HG03521 (cell line): ENCODE results near the gene SLC25A6.
"Not testable (repeated sequence)": the region's sequence is repeated elsewhere in the genome, so short reads cannot be mapped to it uniquely, and the experiment has no call there.

ENCODE experiments used
- ATAC-seq: cut with Tn5 transposase; IDR thresholded peaks from one replicate; pipeline ENCODE4 v1.9.1; 2021; ENCODE audit warnings: mild to moderate bottlenecking, moderate library complexity; ENCODE audit not compliant: unreplicated experiment

Gene SLC25A6

DNA sequence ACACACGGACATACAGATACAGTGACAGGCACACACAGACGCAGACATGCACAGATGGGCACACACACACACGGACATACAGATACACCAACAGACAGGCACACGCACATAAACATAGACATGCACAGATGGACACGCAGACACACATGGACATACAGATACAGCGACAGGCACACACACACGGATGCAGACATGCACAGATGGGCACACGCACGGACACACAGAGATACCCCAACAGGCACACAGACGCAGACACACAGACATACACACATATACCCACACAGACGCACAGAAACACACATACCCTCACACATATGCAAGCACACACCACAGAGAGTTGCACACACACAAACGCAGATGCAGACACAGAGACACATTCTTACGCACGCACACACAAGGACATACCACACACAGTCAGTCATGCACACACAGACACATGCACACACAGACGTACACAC, 24.4 kb upstream of the SLC25A6 start:
- no peak for ATAC-seq

DNA sequence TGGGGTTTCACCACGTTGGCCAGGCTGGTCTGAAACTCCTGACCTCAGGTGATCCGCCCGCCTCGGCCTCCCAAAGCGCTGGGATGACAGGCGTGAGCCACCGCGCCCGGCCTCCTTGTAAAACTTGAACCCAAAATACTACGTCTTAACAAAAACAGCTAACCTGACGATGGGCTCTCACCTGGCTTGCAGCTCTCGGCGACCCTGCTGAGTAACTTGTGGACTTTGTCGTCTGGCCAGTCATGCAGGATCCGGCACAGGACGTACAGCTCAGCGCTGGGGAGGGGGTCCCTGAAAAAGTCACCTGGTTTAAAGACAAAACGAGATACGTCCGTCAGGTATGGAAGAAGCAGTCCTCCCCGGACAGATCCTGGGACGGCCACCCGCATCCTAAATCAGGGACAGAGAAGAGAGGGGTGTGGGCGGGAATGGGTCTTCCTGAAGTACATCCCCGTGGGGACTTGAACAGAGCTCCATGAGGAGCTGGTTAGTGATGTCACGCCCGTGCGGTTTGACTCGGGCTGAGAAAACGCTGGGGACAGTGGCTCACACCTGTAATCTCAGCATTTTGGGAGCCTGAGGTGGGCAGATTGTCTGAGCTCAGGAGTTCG, 20.7 kb upstream of the SLC25A6 start:
- no peak for ATAC-seq

DNA sequence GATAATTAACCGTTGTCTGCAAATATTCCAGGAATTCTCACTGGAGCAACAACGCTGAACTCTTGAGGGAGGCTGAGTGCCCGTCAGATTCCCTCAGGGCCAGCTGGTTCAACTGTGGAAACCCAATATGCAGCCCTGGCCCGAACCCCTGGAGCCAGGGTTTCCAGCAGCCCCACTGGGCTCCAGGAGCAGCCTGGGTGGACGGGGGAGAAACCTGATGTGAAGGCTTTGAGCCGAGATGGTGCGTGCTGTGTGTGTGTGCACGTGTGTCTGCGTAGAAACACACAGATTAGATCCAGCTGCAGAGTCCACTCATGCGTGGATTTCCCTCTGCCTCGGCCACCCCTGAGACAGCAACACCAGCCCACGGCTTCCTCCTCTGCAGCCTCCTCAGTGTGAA, 19.4 kb upstream of the SLC25A6 start:
- ATAC-seq = no peak

DNA sequence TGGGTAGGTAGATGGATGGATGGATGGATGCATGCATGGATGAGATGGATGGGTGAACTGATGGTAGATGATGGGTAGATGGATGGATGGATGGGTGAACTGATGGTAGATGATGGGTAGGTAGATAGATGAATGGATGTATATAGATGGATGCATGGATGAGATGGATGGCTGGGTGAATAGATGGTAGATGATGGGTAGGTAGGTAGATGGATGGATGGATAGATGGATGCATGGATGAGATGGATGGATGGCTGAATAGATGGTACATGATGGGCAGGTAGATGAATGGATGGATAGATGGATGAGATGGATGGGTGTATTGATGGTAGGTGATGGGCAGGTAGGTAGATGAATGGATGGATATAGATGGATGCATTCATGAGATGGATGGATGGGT, 15.1 kb upstream of the SLC25A6 start:
- no peak for ATAC-seq

DNA sequence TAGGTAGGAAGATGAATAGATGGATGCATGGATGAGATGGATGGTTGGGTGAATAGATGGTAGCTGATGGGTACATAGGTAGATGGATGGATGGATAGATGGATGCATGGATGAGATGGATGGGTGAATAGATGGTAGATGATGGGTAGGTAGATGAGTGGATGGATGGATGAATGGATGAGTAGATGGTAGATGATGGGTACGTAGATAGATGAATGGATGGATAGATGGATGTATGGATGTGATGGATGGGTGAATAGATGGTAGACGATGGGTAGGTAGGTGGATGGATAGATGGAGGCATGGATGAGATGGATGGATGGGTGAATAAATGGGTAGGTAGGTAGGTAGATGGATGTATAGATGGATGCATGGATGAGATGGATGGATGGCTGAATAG, 13.9 kb upstream of the SLC25A6 start:
- not testable (repeated sequence) for ATAC-seq

DNA sequence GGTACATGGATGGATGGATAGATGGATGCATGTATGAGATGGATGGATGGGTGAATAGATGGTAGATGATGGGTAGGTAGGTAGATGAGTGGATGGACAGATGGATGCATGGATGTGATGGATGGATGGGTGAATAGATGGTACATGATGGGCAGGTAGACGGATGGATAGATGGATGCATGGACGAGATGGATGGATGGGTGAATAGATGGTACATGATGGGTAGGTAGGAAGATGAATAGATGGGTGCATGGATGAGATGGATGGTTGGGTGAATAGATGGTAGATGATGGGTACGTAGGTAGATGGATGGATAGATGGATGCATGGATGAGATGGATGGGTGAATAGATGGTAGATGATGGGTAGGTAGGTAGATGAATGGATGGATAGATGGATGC, 12.0 kb upstream of the SLC25A6 start:
- not testable (repeated sequence) for ATAC-seq

DNA sequence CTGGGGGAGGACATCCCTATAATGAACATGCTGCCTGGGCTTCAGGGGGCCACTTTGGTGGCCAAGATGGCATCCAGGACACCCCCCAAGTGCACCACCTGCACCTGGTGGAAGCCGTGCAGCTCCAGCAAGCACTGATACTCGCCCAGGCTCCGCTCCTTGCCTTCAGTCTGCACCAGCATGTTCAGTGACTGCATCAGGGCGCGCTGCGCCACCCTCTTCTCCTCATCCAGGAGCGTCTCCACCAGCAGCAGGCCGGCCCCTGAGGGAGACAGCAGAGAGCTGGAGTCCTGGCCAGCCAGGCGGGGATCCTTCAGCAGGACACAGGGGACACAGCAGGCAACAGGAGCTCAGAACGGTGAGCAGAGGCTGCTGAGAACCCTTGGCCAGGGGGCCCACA, 11.3 kb upstream of the SLC25A6 start:
- no peak for ATAC-seq

DNA sequence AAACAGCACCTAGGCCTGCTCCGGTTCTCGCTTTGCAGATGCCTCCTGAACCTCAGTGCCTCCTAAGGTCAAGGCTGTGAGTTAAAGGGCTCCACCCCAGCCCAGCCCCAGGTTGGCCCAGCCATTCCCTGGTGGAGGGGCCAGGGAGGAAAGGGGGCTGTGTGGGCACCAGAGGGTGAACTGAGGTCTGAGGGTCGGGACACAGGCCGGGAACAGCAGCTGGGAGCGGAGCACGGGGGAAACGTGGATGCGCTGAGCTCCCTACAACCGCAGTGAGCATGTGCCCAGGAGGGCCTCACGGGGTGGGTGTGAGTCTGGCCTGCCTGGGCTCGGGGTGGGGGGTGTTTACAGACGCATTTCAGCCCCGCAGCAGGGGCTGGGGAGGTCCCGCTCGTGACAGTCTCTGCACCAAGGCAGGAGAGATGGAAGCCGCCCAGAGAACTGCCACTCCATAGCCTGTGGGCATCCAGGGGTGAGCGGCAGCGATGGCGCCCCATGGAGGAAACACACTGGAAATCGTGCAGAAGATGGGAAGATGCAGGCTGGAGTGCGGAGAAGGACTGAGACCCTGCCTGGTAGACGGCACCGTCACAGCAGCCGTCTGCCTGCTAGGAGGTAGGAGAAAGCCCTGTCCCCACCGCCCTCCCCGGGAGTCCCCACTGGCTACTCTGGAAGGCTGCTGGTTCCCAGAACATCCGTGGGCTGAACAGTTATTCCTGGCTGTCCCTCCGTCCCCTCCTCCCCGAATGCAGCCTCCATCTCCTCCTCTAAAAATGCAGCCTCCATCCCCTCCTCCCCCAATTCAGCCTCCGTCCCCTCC, 9.9 kb upstream of the SLC25A6 start:
- no peak for ATAC-seq

DNA sequence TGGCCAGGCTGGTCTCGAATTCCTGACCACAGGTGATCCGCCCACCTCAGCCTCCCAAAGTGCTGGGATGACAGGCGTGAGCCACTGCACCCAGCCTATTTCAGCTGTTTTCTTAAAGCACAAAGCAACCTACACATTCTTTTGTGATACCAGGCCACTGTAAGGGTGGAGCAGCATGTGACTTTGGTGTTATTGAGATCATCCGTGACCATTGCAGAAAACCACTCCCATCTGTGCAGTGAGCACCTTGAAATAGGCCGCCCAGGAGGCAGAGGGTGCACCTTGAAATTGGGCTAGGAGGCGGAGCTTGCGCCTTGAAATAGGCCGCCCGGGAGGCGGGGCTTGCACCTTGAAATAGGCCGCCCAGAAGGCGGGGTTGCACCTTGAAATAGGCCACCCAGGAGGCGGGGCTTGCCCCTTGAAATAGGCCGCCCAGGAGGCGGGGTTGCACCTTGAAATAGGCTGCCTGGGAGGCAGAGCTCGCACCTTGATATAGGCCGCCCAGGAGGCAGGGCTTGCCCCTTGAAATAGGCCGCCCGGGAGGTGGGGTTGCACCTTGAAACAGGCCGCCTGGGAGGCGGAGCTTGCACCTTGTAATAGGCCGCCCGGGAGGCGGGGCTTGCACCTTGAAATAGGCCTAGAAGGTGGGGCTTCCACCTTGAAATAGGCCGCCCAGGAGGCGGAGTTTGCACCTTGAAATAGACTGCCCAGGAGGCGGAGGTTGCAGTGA, 9.0 kb upstream of the SLC25A6 start:
- no peak for ATAC-seq

DNA sequence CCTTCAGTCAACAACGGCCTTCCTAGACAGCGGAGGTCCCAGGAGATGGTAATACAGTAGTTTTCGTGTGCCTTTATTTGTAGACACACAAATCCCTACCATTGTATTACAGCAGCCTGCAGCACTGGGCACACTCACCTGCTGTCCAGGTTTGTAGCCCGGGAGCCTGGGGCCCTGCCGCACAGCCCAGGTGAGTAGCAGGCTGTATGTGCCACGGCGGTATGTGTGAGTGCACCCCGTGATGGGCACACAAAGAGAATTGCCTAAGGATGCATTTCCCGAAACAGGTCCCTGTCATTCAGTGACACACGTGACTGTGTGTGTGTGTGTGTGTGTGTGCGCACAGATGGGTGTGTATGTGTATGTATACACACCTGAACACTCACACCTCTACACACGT, 8.1 kb upstream of the SLC25A6 start:
- no peak for ATAC-seq

DNA sequence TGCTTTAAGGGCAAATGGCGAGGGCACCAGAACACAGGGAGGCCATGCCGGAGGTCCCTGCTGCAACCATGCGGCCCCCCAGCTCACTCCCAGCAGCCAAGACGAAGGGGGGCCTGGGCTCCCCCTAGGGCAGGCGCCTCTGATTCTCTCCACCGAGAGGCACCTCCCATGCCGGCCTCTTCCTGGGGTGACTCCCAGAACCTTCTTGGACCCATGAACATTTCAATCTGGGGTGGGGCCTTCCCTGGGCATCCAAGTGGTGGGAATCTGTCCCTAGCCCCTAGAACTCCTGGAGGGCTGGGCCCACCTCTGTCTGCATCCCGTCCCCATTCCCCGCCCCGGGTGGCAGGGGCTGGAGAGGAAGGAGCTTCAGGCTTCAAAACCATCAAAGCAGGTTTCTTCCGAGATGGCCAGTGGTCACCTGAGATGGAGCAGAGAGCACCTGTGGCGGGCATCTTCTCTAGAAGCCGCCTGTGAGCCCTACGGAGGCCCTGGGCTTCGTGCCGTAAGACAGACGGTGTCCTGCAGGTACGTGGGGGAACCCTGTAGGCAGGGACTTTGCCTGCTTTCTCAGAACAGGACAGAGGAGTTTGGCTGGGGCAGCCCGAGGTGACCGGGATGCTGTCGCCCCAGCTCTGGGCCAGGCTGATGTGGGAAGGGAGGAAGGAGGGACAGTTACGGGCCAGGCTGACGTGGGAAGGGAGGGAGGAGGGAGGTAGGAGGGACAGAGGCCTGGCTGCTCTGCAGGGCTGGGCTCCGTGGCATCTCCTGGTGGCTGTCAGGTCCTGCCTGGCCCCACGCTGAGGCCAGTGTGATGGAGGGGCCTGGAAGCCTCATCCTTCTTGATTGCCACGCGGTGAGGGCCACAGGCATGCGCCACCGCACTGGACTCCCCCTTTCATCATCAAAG, 6.8 kb upstream of the SLC25A6 start:
- no peak for ATAC-seq

DNA sequence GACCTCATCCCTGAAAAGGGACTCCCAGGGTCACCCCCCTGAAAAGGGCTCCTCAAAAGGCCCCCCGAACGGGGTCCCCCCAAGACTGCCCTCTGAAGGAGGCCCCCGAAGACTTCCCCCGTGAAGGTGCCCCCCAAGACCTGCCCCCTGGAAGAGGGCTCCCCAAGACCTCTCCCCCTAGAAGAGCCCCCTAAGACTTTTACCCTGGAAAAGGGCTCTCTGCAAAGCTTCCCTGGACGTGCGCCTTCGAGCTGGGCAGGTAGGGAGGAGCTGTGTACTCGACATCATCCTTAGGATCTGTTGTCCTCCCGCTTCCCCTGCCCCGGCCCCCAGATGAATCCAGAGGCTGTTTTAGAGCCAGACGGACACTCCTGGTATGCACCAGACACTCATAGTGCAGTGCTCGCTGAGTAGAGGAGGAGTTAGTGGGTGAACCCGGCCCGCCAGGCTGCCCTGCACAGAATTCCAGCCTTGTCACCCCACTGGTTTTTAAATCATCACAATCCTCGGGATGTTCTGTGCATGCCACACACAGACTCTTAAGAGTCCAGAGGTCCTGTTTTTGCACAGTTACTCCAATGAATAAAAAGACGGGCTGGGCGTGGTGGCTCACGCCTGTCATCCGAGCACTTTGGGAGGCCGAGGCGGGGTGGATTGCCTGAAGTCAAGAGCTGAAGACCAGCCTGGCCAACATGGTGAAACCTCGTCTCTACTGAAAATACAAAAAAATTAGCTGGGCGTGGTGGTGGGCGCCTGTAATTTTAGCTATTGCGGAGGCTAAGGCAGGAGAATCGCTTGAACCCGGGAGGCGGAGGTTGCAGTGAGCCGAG, 5.7 kb upstream of the SLC25A6 start:
- no peak for ATAC-seq

DNA sequence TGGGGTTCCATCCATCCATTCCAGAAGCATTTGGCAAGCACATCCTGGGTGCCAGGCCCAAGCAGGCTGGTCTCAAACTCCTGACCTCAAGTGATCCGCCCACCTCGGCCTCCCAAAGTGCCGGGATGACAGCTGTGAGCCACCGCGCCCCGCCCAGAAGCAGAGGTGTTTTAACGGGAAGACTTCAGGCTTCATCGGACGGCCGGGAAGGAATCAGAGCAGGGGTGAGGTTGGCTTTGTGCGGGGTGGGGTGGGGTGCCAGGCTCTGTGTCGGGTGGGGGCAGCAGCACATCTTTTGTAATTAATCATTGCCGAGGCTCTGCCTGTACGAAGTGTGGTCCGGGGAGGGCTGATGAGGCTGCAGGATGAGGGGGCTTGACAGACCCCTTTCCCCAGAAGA, 5.1 kb upstream of the SLC25A6 start:
- ATAC-seq = no peak

DNA sequence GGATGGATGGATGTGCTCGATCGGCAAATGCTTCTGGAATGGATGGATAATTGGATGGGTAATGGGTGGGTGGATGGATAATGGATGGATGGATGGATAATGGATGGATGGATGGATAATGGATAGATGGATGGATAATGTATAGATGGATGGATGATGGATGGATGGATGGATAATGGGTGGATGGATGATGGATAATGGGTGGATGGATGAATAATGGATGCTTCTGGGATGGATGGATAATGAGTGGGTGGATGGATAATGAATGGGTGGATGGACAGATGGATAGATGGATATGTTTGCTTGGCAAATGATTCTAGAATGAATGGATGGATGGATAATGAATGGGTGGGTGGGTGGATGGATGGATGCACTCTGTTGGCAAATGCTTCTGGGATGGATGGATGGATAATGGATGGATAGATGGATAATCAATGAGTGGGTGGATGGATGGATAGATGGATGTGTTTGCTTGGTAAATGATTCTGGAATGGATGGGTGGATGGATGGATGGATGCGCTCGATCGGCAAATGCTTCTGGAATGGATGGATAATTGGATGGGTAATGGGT, 3.8 kb upstream of the SLC25A6 start:
- no peak for ATAC-seq

DNA sequence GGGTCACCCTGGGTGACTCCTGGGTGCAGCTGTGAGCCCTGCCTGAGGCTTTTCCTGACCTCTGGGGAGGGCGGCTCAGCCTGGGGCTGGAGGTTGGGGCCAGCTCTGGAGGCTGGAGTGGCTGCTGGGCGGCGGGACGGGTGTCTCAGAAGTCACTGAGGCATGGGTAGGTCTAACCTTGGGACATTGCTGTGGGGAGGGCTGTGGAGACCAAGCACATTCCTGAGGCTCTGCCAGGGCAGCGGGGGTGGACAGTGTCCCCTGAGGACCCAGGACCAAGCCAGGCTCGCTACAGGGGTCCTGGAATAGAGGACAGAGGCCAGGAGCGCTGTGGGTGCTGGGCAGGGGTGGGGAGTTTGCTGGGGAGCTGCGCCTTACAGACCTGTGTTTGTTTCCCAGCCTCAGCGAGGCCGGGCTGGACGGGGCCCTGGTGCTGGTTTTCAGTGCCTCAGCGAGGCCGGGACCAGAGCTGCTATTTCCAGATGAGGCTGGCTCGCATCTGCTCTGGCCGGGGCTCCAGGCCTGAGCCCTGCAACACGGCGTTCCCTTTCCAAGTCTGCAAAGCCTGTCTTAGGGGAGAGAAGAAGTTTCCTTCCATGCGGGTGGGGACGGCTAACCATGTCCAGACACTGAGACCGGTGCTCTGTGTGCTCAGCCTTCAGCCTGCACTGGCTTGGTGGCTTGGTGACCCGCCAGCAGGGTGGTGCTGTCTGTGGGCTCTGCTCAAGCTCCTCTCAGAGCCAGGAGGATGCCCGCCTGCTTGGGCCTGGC, 3.0 kb upstream of the SLC25A6 start:
- no peak for ATAC-seq

DNA sequence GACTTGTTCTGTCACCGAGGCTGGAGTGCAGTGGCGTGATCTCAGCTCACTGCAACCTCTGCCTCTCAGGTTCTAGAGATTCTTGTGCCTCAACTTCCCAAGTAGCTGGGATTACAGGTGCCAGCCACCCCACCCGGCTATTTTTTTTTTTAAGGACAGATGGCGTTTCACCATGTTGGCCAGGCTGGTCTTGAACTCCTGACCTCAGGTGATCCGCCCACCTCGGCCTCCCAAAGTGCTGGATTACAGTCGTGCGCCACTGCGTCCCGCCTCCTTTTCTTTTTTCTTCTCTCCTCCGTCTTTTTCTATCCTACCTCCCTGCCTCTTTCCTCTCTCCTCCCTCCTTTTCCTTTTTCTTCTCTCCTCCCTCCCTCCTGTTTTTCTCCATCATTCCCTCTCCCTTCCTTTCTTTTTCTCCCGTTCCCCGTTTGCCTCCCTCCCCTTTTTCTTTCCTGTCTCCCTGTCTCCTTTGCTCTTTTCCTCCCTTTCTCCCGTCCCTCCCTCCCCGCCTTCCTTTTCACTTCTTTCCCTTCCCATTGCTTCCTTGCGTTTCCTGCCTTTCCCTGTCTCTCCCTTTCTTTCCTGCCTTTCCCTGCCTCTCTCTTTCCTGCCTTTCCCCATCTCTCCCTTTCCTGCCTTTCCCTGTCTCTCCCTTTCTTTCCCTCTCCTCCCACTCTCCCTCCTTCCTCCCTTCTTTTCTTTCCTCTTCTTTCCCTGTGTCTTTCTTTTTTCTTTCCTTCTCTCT, 2.1 kb upstream of the SLC25A6 start:
- no peak for ATAC-seq

DNA sequence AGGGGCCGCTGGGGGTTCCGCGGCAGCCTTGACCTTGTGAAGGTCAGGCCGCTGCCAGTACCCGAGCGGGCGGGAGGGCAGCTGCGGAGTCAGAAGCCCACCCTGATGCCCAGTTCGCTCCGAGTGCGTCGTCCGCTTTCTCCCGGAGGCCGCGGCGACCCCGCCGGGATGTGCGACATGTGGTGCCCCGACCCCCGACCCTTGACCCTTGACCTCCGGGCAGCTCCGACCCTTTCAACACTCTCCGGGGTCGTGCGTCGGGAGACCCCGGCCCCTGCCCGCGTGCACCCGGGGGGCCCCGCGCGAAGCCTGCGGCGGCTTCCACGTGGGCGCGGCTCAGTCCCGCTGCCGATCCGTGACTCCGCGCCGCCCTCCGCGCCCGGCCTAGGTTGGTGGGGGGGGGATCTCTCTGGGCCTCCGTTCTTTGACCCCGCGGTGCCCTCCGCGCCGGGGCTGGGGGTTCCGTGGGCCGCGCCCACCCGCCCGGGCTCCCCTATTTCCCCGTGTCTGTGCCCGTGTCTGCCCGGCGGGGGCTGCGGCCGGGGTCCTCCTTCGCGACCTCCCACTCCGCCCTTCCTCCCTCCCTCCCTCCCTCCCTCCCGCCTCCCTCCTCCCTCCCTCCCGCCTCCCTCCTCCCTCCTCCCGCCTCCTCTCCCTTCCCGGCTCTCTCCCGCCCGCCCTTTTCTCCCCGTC, 609 bp upstream of the SLC25A6 start:
- peak; percentile 17 for ATAC-seq

DNA sequence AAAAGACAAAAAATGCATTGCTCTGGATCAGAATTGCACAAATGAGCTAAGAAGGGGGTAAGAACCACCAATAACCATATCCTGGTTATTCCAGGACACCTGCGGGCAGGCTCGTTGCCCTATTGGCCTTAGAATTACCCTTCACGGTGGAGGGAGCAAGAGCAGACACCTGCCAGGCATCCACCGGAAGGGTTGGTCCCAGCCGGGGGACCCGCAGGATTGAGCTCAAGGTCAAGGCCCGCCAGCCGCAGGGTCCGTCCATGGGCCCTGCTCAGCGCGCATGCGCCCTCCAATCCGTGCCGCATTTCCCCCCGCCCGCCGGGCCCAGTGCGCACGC, 575 bp downstream of the SLC25A6 start:
- ATAC-seq = no peak
